Subcutaneous adipose tissue (tissue), 4 donors: ENCODE results near the gene SLC38A1. TPM values are rescaled to one million over a fixed set of nuclear protein-coding genes. Genes with fewer than 3 reads are reported as not detected.

Experiments
- CTCF ChIP-seq: fragments of 450-650 bp; IDR thresholded peaks from one replicate; pipeline ENCODE4 v1.5.1; 2016; ENCODE audit warnings: low read depth, mild to moderate bottlenecking, control low read depth, antibody characterized with exemption, moderate library complexity
- total RNA-seq, 4 donors: library from RNA; depleted of rRNA; stranded (reverse); fragments of >200 nt; gene quantifications; one replicate each; pipeline ENCODE4 v1.1.0, GENCODE V29; 2016

SLC38A1 gene
- total RNA-seq, 4 donors from 2014 or later = 3.8 to 15.0 (median 8.5) TPM

- no peak for TF ChIP-seq CTCF
These were observed 1.3 kb downstream of the SLC38A1 start for GRCh38 chr12:46267575-46267824.

GRCh38 chr12:46266869-46267574, 1.8 kb downstream of the SLC38A1 start:
- no peak for TF ChIP-seq CTCF

GRCh38 chr12:46266382-46266791, 2.5 kb downstream of the SLC38A1 start:
- no peak for TF ChIP-seq CTCF

GRCh38 chr12:46265734-46266133, 3.1 kb downstream of the SLC38A1 start:
- no peak for TF ChIP-seq CTCF

- no peak for TF ChIP-seq CTCF
These were observed 3.7 kb downstream of the SLC38A1 start for GRCh38 chr12:46265102-46265501.

GRCh38 chr12:46264057-46264456, 4.8 kb downstream of the SLC38A1 start:
- TF ChIP-seq CTCF = no peak

- TF ChIP-seq CTCF = no peak
These were observed 5.5 kb downstream of the SLC38A1 start for GRCh38 chr12:46263140-46264016.
